Colonic mucosa (tissue), 4 donors: ENCODE measurements around the gene FBH1. TPM values are rescaled to one million over a fixed set of nuclear protein-coding genes. Genes with fewer than 3 reads are reported as not detected.

Source experiments
- DNase-seq: peaks from one replicate; pipeline ENCODE4 v3.0.0-alpha.2; 2020
- H3K27ac ChIP-seq: fragments of 200-600 bp; one replicate; pipeline ENCODE4 v1.8.0; 2021
- H3K27me3 ChIP-seq: fragments of 200-600 bp; one replicate; pipeline ENCODE4 v1.8.0; 2021
- H3K36me3 ChIP-seq: fragments of 200-600 bp; one replicate; pipeline ENCODE4 v1.8.0; 2021
- H3K4me1 ChIP-seq: fragments of 200-600 bp; one replicate; pipeline ENCODE4 v1.8.0; 2021; ENCODE audit warnings: mild to moderate bottlenecking
- H3K4me3 ChIP-seq: fragments of 200-600 bp; one replicate; pipeline ENCODE4 v1.8.0; 2021
- H3K9ac ChIP-seq, 2 donors: one replicate each; pipeline ENCODE4 v1.7.0; 2013; ENCODE audit warnings: control low read depth in 2 of 2, low read depth in 2 of 2, low read length in 2 of 2
- H3K9me3 ChIP-seq: fragments of 200-600 bp; one replicate; pipeline ENCODE4 v1.8.0; 2021
- intact Hi-C: fragments of 100-400 bp; cut with DNase I; formaldehyde crosslinking; loops from one replicate; pipeline ENCODE4 v1.14.1; 2022
- total RNA-seq, 2 donors: library from RNA; stranded (reverse); fragmentation: NEBNext Ultra II Directional in 1 of 2; extraction: Animal tissue kit (Norgen Biotek cat#: 25700) in 1 of 2; gene quantifications; one replicate each; pipeline ENCODE4 v1.2.1, GENCODE V29; 2021
- TF ChIP-seq, protein P1 (sequence below): fragments of 200-600 bp; IDR thresholded peaks from one replicate; pipeline ENCODE4 v1.8.0; 2022; ENCODE audit warnings: antibody characterized with exemption, mild to moderate bottlenecking
- donor health status: healthy.
- donor health status: DM: no; HTN: no; CAD: no.
- donor health status: DM: no; HTN: no; CAD: no.

Gene FBH1
- total RNA-seq, 2 donors from 2014 or later, result 67.7 to 87.5 TPM

DNA sequence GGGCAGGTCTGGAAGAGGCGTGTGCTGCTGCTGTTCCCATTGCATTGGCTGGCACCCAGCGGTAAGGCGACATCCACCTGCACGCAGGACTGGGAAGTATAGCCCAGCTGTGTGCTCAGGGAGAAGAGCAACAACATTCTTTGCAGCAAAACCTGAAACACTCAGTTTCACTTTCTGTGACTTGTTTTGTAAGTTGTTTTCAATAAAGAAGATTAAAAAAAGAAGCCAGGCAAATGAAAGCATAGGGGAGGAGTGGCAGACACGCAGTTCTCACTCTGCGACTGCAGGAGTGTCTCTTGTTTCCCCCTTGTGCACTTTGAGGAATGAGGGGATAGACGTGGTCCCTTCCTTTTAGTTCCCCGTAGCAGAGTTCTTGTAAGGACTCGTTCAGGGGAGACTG is 5.8 kb downstream of the FBH1 start:
- Histone ChIP-seq H3K9me3 (no peaks in the 10 kb centered on the region), H3K36me3 (no peaks in the 10 kb centered on the region), H3K27me3 (no peaks in the 10 kb centered on the region), H3K4me3 (no peak overlapping the region), H3K4me1 (peaks cover 3% of the 10 kb centered on the region), H3K27ac (no peak overlapping the region), H3K9ac (no peak overlapping the region)
- TF ChIP-seq, protein P1, sequence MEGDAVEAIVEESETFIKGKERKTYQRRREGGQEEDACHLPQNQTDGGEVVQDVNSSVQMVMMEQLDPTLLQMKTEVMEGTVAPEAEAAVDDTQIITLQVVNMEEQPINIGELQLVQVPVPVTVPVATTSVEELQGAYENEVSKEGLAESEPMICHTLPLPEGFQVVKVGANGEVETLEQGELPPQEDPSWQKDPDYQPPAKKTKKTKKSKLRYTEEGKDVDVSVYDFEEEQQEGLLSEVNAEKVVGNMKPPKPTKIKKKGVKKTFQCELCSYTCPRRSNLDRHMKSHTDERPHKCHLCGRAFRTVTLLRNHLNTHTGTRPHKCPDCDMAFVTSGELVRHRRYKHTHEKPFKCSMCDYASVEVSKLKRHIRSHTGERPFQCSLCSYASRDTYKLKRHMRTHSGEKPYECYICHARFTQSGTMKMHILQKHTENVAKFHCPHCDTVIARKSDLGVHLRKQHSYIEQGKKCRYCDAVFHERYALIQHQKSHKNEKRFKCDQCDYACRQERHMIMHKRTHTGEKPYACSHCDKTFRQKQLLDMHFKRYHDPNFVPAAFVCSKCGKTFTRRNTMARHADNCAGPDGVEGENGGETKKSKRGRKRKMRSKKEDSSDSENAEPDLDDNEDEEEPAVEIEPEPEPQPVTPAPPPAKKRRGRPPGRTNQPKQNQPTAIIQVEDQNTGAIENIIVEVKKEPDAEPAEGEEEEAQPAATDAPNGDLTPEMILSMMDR, result no peak
- intact Hi-C loops, result no loop called here
- no peak for DNase-seq

DNA sequence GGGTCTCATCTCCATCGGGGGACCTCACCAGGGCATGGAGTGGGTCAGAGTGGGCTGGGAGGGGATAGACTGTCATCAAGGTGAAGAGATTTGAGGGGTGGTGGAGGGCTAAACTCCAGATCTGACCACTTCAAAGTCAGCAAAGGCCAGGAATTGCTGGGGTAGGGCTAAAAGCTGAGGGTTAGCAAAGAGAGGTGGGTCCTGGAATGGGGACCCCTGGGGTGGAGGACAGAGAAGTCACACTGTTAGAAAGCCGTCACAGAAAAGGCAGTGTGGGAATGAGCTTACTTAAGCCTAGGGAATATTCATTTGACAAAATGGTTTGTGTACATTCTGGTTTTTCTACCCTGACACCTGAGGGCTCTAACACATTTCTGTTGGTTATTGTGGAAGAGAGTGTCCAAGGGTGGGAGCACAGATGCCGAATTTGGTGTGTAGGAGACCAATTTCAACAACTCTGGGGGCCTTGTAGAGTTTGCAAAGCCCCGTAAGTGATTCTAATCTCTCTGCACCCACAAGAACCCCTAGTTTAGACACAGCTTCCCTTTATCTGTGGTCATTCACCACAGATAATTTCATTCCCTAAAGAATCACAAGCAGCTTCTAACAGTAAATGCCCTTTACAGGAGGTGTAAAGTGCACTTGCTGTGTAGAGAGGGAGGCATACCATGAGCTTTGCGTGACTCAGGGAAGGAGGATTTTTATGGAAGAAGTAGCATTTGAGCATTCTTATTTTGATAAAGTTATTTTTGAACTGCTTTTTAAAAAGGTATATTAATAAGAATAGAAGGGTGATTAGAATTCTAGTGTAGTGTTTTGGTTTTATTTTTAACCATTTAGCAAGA is 6.4 kb downstream of the FBH1 start:
- Histone ChIP-seq H3K4me3 (no peak overlapping the region), H3K27me3 (no peaks in the 10 kb centered on the region), H3K27ac (no peak overlapping the region), H3K4me1 (no peaks in the 10 kb centered on the region), H3K36me3 (no peaks in the 10 kb centered on the region), H3K9me3 (no peaks in the 10 kb centered on the region), H3K9ac (no peak overlapping the region)
- TF ChIP-seq, protein P1, result no peak
- intact Hi-C loops, result no loop called here
- DNase-seq, result no peak

DNA sequence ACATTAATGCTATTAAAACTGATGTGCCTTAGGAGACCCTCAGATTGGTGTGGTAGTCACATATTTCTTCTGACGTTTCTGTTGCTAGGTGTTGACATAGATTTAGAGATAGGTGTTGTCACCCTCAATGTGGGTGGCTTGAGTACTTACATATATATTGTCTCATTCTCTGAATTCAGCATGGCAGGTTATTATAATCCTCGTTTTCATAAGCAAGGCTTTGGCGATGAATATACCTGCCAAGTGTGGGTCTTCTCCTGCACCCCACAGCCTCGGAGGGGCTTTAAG is 7.0 kb downstream of the FBH1 start:
- Histone ChIP-seq H3K9me3 (no peaks in the 10 kb centered on the region), H3K27me3 (no peaks in the 10 kb centered on the region), H3K27ac (no peak overlapping the region), H3K9ac (no peak overlapping the region), H3K4me1 (no peaks in the 10 kb centered on the region), H3K36me3 (no peaks in the 10 kb centered on the region), H3K4me3 (no peak overlapping the region)
- intact Hi-C loops, result no loop called here
- DNase-seq, result no peak
- TF ChIP-seq, protein P1, result no peak

DNA sequence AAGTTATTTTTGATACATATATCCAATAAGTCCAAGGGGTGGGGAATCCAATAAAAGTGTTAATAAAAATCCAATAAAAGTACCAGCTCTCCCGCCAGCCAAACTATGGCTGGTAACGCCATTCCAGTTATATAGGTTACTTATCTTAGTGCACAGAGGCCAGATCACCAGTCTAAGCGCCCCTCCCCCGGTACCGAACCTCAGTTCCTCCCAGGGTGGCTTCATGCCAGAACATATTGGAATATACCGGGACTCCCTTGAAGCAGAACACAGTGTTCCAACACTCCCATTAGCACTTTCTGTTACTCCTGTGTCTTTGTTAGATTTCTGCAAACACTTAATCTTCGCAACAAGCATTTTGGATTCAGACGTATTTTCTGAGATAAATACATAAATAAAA is 7.5 kb downstream of the FBH1 start:
- intact Hi-C loops, result no loop called here
- H3K27ac ChIP-seq, result no peak overlapping the region
- no peak overlapping the region for H3K9ac ChIP-seq
- H3K4me1 ChIP-seq, result no peaks in the 10 kb centered on the region
- no peak for DNase-seq
- TF ChIP-seq, protein P1, result no peak
- no peaks in the 10 kb centered on the region for H3K27me3 ChIP-seq
- H3K4me3 ChIP-seq, result no peak overlapping the region
- no peaks in the 10 kb centered on the region for H3K36me3 ChIP-seq
- H3K9me3 ChIP-seq, result no peaks in the 10 kb centered on the region

DNA sequence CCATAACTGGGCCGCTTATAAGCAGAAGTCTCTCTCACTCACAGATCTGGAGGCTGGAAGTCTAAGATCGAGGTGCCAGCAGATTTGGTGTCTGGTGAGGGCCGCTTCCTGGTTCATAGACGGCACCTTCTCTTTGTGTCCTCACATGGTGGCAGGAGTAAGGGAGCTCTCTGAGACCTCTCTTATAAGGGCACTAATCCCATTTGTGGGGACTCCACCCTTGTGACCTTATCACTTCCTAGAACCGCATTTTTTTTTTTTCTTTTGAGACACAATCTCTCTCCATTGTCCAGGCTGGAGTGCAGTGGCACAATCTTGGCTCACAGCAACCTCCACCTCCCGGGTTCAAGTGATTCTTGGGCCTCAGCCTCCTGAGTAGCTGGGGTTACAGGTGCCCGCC is 8.1 kb downstream of the FBH1 start:
- H3K4me1 ChIP-seq, result no peaks in the 10 kb centered on the region
- intact Hi-C loops, result no loop called here
- no peak overlapping the region for H3K4me3 ChIP-seq
- H3K9me3 ChIP-seq, result no peaks in the 10 kb centered on the region
- H3K36me3 ChIP-seq, result no peaks in the 10 kb centered on the region
- H3K27me3 ChIP-seq, result no peaks in the 10 kb centered on the region
- no peak overlapping the region for H3K27ac ChIP-seq
- TF ChIP-seq, protein P1, result no peak
- no peak for DNase-seq
- no peak overlapping the region for H3K9ac ChIP-seq
